RWPE2 (cell line): ENCODE results near the gene NR1I2.

ENCODE experiments used
- ATAC-seq: fragments of 200-7000 bp; cut with Tn5 transposase; 3 replicates; pipeline ENCODE4 v1.9.1; 2021; ENCODE audit warnings: low read depth
- DNase-seq: peaks from one replicate; pipeline ENCODE4 v3.0.0-alpha.2; 2020; ENCODE audit warnings: low spot score
- H3K27ac ChIP-seq: fragments of 450-650 bp; 2 replicates; pipeline ENCODE4 v1.5.1; 2017; ENCODE audit warnings: mild to moderate bottlenecking; ENCODE audit not compliant: poor library complexity, severe bottlenecking
- H3K27me3 ChIP-seq: fragments of 250-450 bp; sonication (Bioruptor Pico); 2 replicates; pipeline ENCODE4 v1.5.1; 2021; ENCODE audit warnings: mild to moderate bottlenecking, moderate library complexity; ENCODE audit not compliant: insufficient read depth, poor library complexity, severe bottlenecking
- H3K36me3 ChIP-seq: fragments of 250-450 bp; sonication (Bioruptor Pico); 2 replicates; pipeline ENCODE4 v1.5.1; 2020; ENCODE audit warnings: low read depth, mild to moderate bottlenecking, moderate library complexity
- H3K4me1 ChIP-seq: fragments of 250-450 bp; sonication (Bioruptor Pico); 2 replicates; pipeline ENCODE4 v1.5.1; 2021; ENCODE audit warnings: mild to moderate bottlenecking, moderate library complexity; ENCODE audit not compliant: insufficient read depth, poor library complexity, severe bottlenecking
- H3K4me3 ChIP-seq: fragments of 250-450 bp; sonication (Bioruptor Pico); 2 replicates; pipeline ENCODE4 v1.5.1; 2021; ENCODE audit warnings: mild to moderate bottlenecking, moderate library complexity; ENCODE audit not compliant: severe bottlenecking
- H3K9me3 ChIP-seq: fragments of 250-450 bp; sonication (Bioruptor Pico); 2 replicates; pipeline ENCODE4 v1.5.1; 2021; ENCODE audit warnings: mild to moderate bottlenecking, moderate library complexity; ENCODE audit not compliant: severe bottlenecking
- TF ChIP-seq, protein P1 (sequence below): fragments of 450-650 bp; IDR thresholded peaks from one replicate; pipeline ENCODE4 v1.5.1; 2017; ENCODE audit warnings: mild to moderate bottlenecking, moderate library complexity; ENCODE audit not compliant: poor library complexity, severe bottlenecking

The NR1I2 gene

DNA sequence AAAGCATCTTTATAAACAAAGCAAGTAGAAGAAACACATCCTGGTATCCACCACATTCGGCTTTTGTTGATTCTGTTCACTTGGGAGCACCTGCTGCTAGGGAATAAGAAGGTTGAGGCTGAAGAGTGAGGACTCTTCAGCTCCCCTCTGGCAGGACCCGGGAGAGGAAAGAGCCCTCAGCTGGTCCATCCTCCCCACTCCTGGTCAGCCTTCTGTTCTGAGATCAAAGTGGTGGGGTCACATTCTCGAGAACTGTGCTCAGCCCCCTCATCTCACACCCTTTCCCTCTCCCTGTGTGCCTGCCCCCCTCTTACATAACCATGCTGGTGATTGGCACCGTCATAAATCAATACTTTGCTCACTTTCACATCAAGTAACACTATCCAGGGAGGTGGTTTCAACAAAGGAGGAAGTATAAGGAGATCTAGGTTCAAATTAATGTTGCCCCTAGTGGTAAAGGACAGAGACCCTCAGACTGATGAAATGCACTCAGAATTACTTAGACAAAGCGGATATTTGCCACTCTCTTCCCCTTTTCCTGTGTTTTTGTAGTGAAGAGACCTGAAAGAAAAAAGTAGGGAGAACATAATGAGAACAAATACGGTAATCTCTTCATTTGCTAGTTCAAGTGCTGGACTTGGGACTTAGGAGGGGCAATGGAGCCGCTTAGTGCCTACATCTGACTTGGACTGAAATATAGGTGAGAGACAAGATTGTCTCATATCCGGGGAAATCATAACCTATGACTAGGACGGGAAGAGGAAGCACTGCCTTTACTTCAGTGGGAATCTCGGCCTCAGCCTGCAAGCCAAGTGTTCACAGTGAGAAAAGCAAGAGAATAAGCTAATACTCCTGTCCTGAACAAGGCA lies at the start of gene NR1I2:
NR1I2 (plus strand) TSS at position 772 of the 869 bp plus-strand sequence.
- no peak for ATAC-seq
- TF ChIP-seq, protein P1, sequence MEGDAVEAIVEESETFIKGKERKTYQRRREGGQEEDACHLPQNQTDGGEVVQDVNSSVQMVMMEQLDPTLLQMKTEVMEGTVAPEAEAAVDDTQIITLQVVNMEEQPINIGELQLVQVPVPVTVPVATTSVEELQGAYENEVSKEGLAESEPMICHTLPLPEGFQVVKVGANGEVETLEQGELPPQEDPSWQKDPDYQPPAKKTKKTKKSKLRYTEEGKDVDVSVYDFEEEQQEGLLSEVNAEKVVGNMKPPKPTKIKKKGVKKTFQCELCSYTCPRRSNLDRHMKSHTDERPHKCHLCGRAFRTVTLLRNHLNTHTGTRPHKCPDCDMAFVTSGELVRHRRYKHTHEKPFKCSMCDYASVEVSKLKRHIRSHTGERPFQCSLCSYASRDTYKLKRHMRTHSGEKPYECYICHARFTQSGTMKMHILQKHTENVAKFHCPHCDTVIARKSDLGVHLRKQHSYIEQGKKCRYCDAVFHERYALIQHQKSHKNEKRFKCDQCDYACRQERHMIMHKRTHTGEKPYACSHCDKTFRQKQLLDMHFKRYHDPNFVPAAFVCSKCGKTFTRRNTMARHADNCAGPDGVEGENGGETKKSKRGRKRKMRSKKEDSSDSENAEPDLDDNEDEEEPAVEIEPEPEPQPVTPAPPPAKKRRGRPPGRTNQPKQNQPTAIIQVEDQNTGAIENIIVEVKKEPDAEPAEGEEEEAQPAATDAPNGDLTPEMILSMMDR: no peak

DNA sequence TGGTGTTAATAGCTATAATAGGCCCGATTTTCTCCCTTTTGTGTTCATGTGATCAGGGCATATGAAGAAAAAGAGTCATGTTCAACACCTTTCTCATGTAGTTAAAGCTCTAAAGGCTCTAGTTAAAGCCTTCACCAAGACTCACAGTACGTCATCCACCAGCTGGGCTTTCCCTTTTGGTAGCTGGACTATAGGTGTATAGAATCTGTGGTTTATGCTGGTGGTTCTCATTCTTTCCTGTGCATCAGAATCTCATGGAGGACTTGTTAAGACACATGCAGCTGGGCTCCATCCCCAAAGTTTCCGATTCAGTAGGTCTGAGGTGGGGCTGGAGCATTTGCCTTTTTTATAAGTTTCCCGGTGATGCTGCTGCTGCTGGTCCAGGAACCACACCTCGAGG lies 48.1 kb upstream of the NR1I2 start:
- no peaks in the 10 kb centered on the region for H3K36me3 ChIP-seq
- no peaks in the 10 kb centered on the region for H3K27me3 ChIP-seq
- H3K4me3 ChIP-seq: no peak overlapping the region
- no peaks in the 10 kb centered on the region for H3K4me1 ChIP-seq
- ATAC-seq (no peak), DNase-seq (no peak)
- no peaks in the 10 kb centered on the region for H3K9me3 ChIP-seq
- TF ChIP-seq, protein P1: no peak
- no peak overlapping the region for H3K27ac ChIP-seq

More for the DNA sequence above, at the start of gene NR1I2:
- Histone ChIP-seq H3K36me3 (no peaks in the 10 kb centered on the region), H3K4me1 (no peaks in the 10 kb centered on the region), H3K27ac (no peak within 1 kb of the TSS), H3K9me3 (no peaks in the 10 kb centered on the region), H3K27me3 (no peaks in the 10 kb centered on the region), H3K4me3 (no peak within 1 kb of the TSS)
- no peak for DNase-seq

DNA sequence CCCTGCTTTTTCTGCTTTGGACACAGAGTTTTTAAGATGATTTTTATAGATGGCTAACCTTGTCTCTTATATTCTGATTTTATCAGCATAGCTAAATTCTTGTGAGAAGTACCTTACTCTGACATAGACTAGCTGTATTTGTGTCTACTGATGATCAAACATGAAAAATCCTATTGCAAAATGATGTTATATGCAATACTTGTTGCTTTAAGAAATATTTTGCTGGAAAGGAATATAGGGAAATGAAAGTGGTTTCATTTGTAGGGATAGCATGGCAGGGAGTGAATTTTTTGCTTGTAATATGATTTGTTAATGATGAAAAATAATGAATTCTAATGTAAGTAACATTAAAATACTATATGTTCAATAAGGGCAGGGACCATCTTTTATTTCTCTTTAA lies 43.2 kb upstream of the NR1I2 start:
- no peaks in the 10 kb centered on the region for H3K4me1 ChIP-seq
- no peak for DNase-seq
- no peak overlapping the region for H3K4me3 ChIP-seq
- H3K27ac ChIP-seq: no peak overlapping the region
- H3K9me3 ChIP-seq: no peaks in the 10 kb centered on the region
- H3K36me3 ChIP-seq: no peaks in the 10 kb centered on the region
- H3K27me3 ChIP-seq: no peaks in the 10 kb centered on the region
- ATAC-seq: no peak
- TF ChIP-seq, protein P1: no peak

DNA sequence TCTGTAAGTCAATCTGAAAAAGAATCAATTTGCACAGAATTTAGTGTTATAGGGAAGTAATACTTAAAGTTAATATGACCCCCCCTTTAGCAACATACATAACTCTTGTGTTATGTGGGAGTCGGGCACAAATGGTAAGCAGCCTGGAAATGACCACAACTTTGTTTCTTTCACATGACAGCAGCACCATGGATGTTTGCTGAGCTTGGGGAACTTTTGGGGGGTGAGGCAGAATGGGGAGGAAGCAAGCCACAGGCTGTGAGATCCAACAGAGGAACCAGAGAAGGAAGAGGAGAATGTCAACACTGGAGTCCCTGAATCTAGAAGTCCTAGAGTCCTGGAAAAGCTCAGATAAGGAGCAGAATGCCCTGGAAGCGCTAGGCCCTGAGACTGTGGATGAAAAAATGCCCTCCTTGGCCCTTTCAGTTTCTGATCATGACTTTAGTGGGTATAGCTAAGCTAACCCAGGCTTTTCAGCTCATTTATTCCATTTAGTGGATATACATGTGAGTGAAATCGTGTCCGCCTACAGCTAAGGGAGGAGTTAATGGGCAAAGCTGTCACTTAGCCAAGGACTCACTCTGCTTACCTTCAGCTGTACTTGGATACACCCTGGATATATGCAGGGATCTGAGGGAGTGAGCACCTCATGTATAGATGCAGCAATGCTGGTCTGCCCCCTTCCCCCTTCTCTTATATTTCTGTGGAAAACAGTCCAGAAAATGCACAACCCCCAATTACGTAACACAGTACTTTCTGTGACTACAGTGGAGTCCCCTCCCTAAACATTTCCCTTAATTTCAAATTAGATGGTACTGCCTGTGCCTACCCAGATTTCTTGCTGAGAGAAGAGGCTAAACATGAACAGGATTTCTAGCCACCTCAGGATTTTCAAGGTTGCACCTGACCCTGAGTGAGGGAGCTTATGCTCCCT lies 40.0 kb upstream of the NR1I2 start:
- ATAC-seq: no peak
- H3K27me3 ChIP-seq: no peaks in the 10 kb centered on the region

More for the DNA sequence above, 40.0 kb upstream of the NR1I2 start:
- Histone ChIP-seq H3K4me3 (no peak overlapping the region), H3K9me3 (no peaks in the 10 kb centered on the region), H3K4me1 (no peaks in the 10 kb centered on the region), H3K27ac (no peak overlapping the region), H3K36me3 (no peaks in the 10 kb centered on the region)
- DNase-seq: no peak
- TF ChIP-seq, protein P1: no peak
